ENCODE data around the gene PYGM. TPM values are rescaled to one million over a fixed set of nuclear protein-coding genes. Genes with fewer than 3 reads are reported as not detected.
A peak's percentile ranks its signal among the peaks of the same experiment; 100 is the strongest.

PYGM gene
- polyA plus RNA-seq, 1 donor from 2014 or later, result 2.0 TPM

GRCh38 chr11:64755681-64756361 lies 4.0 kb downstream of the PYGM start:
- H3K36me3 Mint-ChIP-seq, result peaks cover 5% of the 10 kb centered on the region

DNA sequence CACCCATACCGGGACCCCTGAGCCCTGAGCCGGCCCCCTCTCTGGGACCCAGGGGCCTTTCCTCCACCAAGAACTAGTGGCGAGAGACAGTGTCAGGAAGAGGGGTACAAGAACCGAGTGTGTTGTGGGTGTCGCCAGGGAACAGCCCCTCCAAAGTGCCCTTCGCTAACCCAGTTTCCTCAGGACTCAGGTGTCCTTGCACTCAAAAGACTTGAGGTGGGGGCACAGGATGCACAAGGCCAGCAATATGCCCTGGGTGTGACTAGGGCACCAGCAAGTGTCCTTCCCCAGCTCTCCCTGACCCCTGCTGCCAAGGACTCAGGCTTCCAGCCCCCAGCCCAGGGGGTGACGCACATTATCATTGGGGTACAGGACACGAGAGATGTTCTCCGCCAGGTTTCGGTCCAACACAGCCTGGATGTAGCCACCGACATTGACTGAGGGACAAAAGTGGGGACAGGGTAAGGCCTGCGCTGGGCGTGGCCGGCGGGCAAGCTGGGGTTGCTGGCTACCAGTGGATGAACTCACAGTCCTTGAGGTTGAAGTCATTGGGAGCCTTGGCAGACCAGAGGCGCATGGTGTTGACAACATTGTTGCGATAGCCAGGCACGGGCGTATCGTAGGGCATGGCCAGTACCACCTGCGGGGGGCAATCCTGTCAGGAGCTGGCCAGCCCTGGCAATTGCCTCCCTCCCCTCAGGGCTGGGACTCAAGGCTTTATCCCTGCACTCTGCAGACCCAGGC lies 4.7 kb downstream of the PYGM start:
- Mint-ChIP-seq H3K27me3 (no peaks in the 10 kb centered on the region), H3K9me3 (no peaks in the 10 kb centered on the region), H3K4me1 (peaks cover 7 to 18% (median 8%) of the 10 kb centered on the region in 3 donors), H3K4me3 (no peak overlapping the region), H3K36me3 (peaks cover 5% of the 10 kb centered on the region), H3K27ac (no peak overlapping the region)

More at GRCh38 chr11:64755681-64756361, 4.0 kb downstream of the PYGM start:
- Mint-ChIP-seq H3K27me3 (no peaks in the 10 kb centered on the region), H3K27ac (peak overlapping the region in 1 of 3 donors; percentile 25), H3K4me1 (peaks cover under 1 to 16% (median 9%) of the 10 kb centered on the region in 3 donors), H3K9me3 (no peaks in the 10 kb centered on the region), H3K4me3 (no peak overlapping the region)

- Mint-ChIP-seq H3K4me3 (no peak overlapping the region), H3K36me3 (peaks cover 6% of the 10 kb centered on the region), H3K27ac (no peak overlapping the region), H3K27me3 (no peaks in the 10 kb centered on the region), H3K4me1 (peaks cover 7 to 12% (median 10%) of the 10 kb centered on the region in 3 donors), H3K9me3 (no peaks in the 10 kb centered on the region)
Measured at GRCh38 chr11:64754124-64754918, 5.5 kb downstream of the PYGM start.

DNA sequence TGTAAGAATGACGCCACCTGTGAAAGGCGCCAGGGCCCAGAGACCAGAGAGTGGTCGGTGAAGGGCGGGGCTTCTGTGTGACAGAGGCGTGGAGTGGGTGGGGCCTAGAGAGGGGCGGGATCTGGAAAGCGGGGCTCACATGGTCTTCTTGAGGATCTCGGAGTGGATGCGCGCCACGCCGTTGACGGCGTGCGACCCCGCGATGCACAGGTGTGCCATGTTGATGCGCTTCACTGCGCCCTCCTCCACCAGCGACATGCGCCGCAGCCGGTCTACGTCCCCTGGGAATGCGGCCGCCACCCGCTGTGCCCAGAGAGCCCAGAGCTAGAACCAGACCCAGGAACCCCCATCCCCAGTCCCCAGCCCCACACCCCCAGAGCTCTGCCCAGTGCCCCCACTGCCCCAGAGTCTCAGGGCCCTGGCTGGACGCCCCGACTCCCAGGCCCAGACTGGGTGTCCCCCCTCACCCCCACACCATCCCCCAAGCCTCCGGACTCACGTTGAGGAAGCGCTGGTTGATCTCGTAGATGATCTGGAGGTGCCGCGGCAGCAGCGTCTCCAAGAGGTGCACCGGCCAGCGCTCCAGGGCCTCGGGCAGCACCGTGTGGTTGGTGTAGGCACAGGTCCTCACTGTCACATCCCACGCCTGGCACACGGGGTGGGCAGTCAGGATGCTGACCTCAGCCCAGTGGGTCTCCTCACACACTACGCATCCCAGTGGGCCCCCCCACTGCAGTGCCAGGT lies 6.2 kb downstream of the PYGM start:
- no peak overlapping the region for H3K4me3 Mint-ChIP-seq
- H3K4me1 Mint-ChIP-seq, result peaks cover 8 to 12% (median 10%) of the 10 kb centered on the region in 3 donors
- no peaks in the 10 kb centered on the region for H3K9me3 Mint-ChIP-seq
- H3K27me3 Mint-ChIP-seq, result no peaks in the 10 kb centered on the region
- H3K27ac Mint-ChIP-seq, result peak overlapping the region in 1 of 3 donors; percentile 64
- peaks cover 6% of the 10 kb centered on the region for H3K36me3 Mint-ChIP-seq

DNA sequence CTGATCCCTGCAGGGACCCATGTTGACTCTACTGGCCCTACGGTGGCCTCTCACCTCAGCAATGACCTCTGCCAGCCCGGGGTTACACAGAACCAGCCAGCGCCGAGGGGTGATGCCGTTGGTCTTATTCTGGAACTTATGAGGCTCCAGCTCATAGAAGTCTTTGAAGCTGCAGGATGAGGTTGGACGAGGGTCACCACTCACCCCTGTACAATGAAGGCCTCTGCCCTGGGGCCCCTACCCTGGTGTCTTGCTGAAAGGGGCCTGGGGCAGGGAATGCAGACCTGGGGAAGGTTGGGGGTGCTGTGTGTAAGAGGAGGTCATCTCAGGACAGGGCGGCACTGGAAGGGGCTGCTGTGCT lies 6.8 kb downstream of the PYGM start:
- peak overlapping the region in 1 of 4 donors; percentile 26 for H3K4me3 Mint-ChIP-seq

GRCh38 chr11:64752175-64752970 lies 7.4 kb downstream of the PYGM start:
- H3K9me3 Mint-ChIP-seq, result no peaks in the 10 kb centered on the region
- H3K36me3 Mint-ChIP-seq, result peaks cover 8% of the 10 kb centered on the region
- peak overlapping the region in 2 of 3 donors; percentile 50 to 83 for H3K27ac Mint-ChIP-seq
- peaks cover 10 to 14% (median 14%) of the 10 kb centered on the region in 3 donors for H3K4me1 Mint-ChIP-seq
- peak overlapping the region in 2 of 4 donors; percentile 3 to 42 for H3K4me3 Mint-ChIP-seq
- H3K27me3 Mint-ChIP-seq, result no peaks in the 10 kb centered on the region

More for the DNA sequence above, 6.8 kb downstream of the PYGM start:
- H3K4me1 Mint-ChIP-seq, result peaks cover 10 to 14% (median 12%) of the 10 kb centered on the region in 3 donors
- H3K36me3 Mint-ChIP-seq, result peaks cover 8% of the 10 kb centered on the region
- no peaks in the 10 kb centered on the region for H3K27me3 Mint-ChIP-seq
- peak overlapping the region in 1 of 3 donors; percentile 64 for H3K27ac Mint-ChIP-seq
- no peaks in the 10 kb centered on the region for H3K9me3 Mint-ChIP-seq

DNA sequence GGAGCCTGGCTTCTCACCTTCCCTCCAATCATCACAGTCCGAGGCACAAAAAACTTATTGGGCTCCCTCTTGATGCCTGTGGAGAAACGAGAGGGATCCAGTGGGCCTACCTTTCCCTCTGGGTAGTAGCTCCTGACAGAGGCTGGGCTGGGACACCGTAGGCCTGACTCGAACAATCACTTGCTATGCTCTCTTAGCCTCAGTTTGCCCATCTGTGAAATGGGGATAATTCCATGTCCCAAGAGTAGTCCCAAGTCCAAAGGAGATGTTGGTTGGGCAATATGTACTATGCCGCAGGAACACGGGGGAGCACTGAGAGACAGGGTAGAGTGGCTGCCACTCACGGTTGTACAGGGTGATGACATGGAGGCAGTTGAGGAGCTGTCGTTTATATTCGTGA lies 8.2 kb downstream of the PYGM start:
- Mint-ChIP-seq H3K4me1 (peaks cover 10 to 14% (median 13%) of the 10 kb centered on the region in 3 donors), H3K27ac (peak overlapping the region in 1 of 3 donors; percentile 83), H3K36me3 (peaks cover 8% of the 10 kb centered on the region), H3K9me3 (no peaks in the 10 kb centered on the region), H3K4me3 (peak overlapping the region in 1 of 4 donors; percentile 42), H3K27me3 (no peaks in the 10 kb centered on the region)

DNA sequence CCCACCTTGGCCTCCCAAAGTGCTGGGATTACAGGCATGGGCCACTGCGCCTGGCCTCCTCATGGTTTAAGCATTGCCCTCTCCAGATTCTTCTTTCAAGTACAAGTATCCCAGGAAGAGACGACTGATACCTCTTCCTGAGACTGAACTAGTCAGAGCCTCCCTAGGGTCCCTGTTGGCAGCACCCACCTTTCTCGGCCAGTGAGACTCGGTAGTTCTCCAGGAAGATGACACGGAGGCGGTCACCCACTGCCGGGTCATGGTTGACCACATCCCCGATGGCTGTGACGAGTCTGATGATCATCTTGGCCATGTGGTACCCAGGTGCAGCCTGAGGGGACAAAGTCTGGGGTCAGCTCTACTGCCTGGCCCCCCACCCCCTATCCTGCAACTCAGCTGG lies 8.6 kb downstream of the PYGM start:
- Mint-ChIP-seq H3K4me3 (peak overlapping the region in 1 of 4 donors; percentile 63), H3K27ac (peak overlapping the region in 1 of 3 donors; percentile 83), H3K27me3 (no peaks in the 10 kb centered on the region), H3K9me3 (no peaks in the 10 kb centered on the region), H3K36me3 (peaks cover 8% of the 10 kb centered on the region), H3K4me1 (peaks cover 10 to 17% (median 14%) of the 10 kb centered on the region in 3 donors)

- H3K4me3 Mint-ChIP-seq, result peak overlapping the region; percentile 36 to 63 (median 50)
- peaks cover 8% of the 10 kb centered on the region for H3K36me3 Mint-ChIP-seq
- no peaks in the 10 kb centered on the region for H3K27me3 Mint-ChIP-seq
- peak overlapping the region in 2 of 3 donors; percentile 61 to 83 for H3K27ac Mint-ChIP-seq
- peaks cover 10 to 17% (median 14%) of the 10 kb centered on the region in 3 donors for H3K4me1 Mint-ChIP-seq
- no peaks in the 10 kb centered on the region for H3K9me3 Mint-ChIP-seq
Measured at GRCh38 chr11:64750361-64751054, 9.3 kb downstream of the PYGM start.

GRCh38 chr11:64747961-64748665 lies 11.7 kb downstream of the PYGM start:
- Mint-ChIP-seq H3K36me3 (peaks cover 6% of the 10 kb centered on the region), H3K27ac (peak overlapping the region in 2 of 3 donors; percentile 93 to 100), H3K4me1 (peaks cover 10 to 20% (median 16%) of the 10 kb centered on the region in 3 donors), H3K4me3 (peak overlapping the region in 2 of 4 donors; percentile 65 to 80), H3K27me3 (no peaks in the 10 kb centered on the region), H3K9me3 (no peaks in the 10 kb centered on the region)

GRCh38 chr11:64746486-64746885 lies 13.3 kb downstream of the PYGM start:
- Mint-ChIP-seq H3K27me3 (no peaks in the 10 kb centered on the region), H3K9me3 (no peaks in the 10 kb centered on the region), H3K4me3 (peak overlapping the region; percentile 93 to 99 (median 96)), H3K36me3 (peaks cover 3% of the 10 kb centered on the region), H3K27ac (peak overlapping the region; percentile 91 to 100 (median 98)), H3K4me1 (peaks cover 10 to 23% (median 19%) of the 10 kb centered on the region in 3 donors)

DNA sequence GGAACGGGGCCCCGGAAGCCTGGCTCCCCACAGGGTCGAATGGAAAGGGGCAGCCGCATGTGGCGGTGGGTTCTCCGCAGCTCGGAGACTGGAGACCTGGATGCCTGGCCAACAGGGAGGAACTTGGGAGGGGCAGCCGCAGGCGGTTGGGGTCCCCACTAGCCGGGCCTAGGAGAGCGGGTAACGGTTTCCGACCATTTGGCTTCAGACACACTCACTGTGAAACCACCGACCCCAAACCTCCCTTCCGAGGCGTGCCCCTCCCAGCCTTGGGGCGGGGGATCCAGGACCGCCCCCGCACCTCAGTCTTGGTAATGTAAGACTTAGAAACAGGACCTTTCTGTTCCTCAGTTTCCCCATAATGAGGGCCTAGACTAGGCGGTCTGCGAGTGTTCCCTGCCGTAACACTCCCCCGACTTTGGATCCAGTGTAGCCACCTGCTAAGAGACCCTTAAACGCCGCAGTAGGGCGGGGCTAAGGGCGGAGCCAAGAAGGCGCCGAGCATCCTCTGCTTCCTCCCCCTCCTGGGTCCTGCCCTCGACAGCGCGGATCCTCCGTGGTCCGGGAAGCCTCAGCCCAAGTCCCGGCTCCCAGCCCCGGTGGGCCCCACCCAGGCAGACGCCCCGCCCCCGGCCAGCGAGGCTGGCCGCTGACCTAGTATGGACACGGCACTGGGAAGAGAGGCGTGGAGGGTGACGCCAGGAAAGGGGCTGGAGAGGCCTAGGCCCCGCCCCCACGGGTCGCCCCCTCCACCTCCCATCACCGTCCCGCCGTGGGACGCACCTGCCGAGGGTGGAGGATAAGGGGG lies 14.0 kb downstream of the PYGM start:
- H3K4me1 Mint-ChIP-seq, result peaks cover 8 to 24% (median 18%) of the 10 kb centered on the region in 3 donors
- peaks cover 3% of the 10 kb centered on the region for H3K36me3 Mint-ChIP-seq
- H3K27me3 Mint-ChIP-seq, result no peaks in the 10 kb centered on the region
- H3K9me3 Mint-ChIP-seq, result no peaks in the 10 kb centered on the region
- H3K4me3 Mint-ChIP-seq, result peak overlapping the region; percentile 93 to 99 (median 96)
- peak overlapping the region; percentile 98 to 100 (median 99) for H3K27ac Mint-ChIP-seq
